22Rv1 (cell line): ENCODE data around the gene RPA1.

Source experiments
- CTCF ChIP-seq: fragments of 450-650 bp; IDR thresholded peaks from 2 replicates; pipeline ENCODE4 v1.5.1; 2017; ENCODE audit warnings: mild to moderate bottlenecking
- ZFX ChIP-seq: fragments of 450-650 bp; IDR thresholded peaks from 2 replicates; pipeline ENCODE4 v1.6.1; 2017; ENCODE audit warnings: antibody characterized with exemption, borderline replicate concordance

- TF ChIP-seq CTCF, result no peak
- TF ChIP-seq ZFX, result no peak
Measured at GRCh38 chr17:1868090-1868489, 38.3 kb downstream of the RPA1 start.
